T47D (cell line): Measurements from ENCODE around the gene KBTBD13.

ENCODE experiments used
- DNase-seq, 2 experiments: peaks; one replicate each; pipeline versions ENCODE4 v3.0.0 to v3.0.0-alpha.2; 2011 to 2012; ENCODE audit warnings: low read depth in 1 of 2, low spot score in 1 of 2
- JUND ChIP-seq: IDR thresholded peaks from 2 replicates; pipeline ENCODE4 v1.6.1; 2012; ENCODE audit warnings: low read depth
- in situ Hi-C: cut with HindIII; loops from 2 replicates; pipeline ENCODE4 v1.10.0; 2016; ENCODE audit warnings: low sequenced_read_pairs, low pct_unique_long_range_greater_than_20kb

Gene KBTBD13

GRCh38 chr15:65081270-65081669, 4.7 kb downstream of the KBTBD13 start:
- TF ChIP-seq JUND = no peak
- in situ Hi-C loops = no loop called here
- no peak for DNase-seq

GRCh38 chr15:65081758-65082157, 5.2 kb downstream of the KBTBD13 start:
- TF ChIP-seq JUND = no peak
- DNase-seq = no peak
- in situ Hi-C loops = no loop called here

- DNase-seq = no peak
- in situ Hi-C loops = no loop called here
- no peak for TF ChIP-seq JUND
These were observed 5.9 kb downstream of the KBTBD13 start for GRCh38 chr15:65082303-65082953.

GRCh38 chr15:65083262-65083701, 6.7 kb downstream of the KBTBD13 start:
- no peak for TF ChIP-seq JUND
- DNase-seq = peak in 1 of 2 experiments; percentile 41
- in situ Hi-C loops = no loop called here

GRCh38 chr15:65084500-65085206, 8.1 kb downstream of the KBTBD13 start:
- in situ Hi-C loops = no loop called here
- DNase-seq = no peak
- TF ChIP-seq JUND = no peak

- DNase-seq = no peak
- TF ChIP-seq JUND = no peak
- in situ Hi-C loops = no loop called here
These were observed 8.7 kb downstream of the KBTBD13 start for GRCh38 chr15:65085207-65085753.

- in situ Hi-C loops = no loop called here
- DNase-seq = peak; percentile 51 to 71
- no peak for TF ChIP-seq JUND
These were observed 9.6 kb downstream of the KBTBD13 start for GRCh38 chr15:65085990-65086679.

- in situ Hi-C loops = no loop called here
- DNase-seq = no peak
- no peak for TF ChIP-seq JUND
These were observed 10.2 kb downstream of the KBTBD13 start for GRCh38 chr15:65086680-65087111.

- no peak for TF ChIP-seq JUND
- in situ Hi-C loops = no loop called here
These were observed 10.9 kb downstream of the KBTBD13 start for GRCh38 chr15:65087411-65087810.

GRCh38 chr15:65087873-65088642, 11.5 kb downstream of the KBTBD13 start:
- TF ChIP-seq JUND = no peak
- in situ Hi-C loops = no loop called here
- DNase-seq = no peak

More at GRCh38 chr15:65087411-65087810, 10.9 kb downstream of the KBTBD13 start:
- no peak for DNase-seq

GRCh38 chr15:65088643-65089021, 12.1 kb downstream of the KBTBD13 start:
- no peak for TF ChIP-seq JUND
- DNase-seq = no peak
- in situ Hi-C loops = no loop called here

GRCh38 chr15:65089206-65089824, 12.8 kb downstream of the KBTBD13 start:
- in situ Hi-C loops = no loop called here
- DNase-seq = no peak

More at GRCh38 chr15:65089206-65089824, 12.8 kb downstream of the KBTBD13 start:
- TF ChIP-seq JUND = no peak
